NCI-H1436 (cell line): ENCODE measurements around the gene EHBP1.
A peak's percentile ranks its signal among the peaks of the same experiment; 100 is the strongest.
"Not testable (repeated sequence)": the region's sequence is repeated elsewhere in the genome, so short reads cannot be mapped to it uniquely, and the experiment has no call there.

ENCODE experiments used
- DNase-seq: peaks from one replicate; lab custom pipeline; 2025; lab: John Stamatoyannopoulos, UW

EHBP1 gene

GRCh38 chr2:63073994-63074393 lies 368.5 kb downstream of the EHBP1 start:
- DNase-seq = no peak

- DNase-seq = not testable (repeated sequence)
These were observed 368.9 kb downstream of the EHBP1 start for GRCh38 chr2:63074399-63074798.

- DNase-seq = peak; percentile 11
These were observed 373.5 kb downstream of the EHBP1 start for GRCh38 chr2:63078852-63079606.

- no peak for DNase-seq
These were observed 375.9 kb downstream of the EHBP1 start for GRCh38 chr2:63081404-63081803.

- no peak for DNase-seq
These were observed 381.2 kb downstream of the EHBP1 start for GRCh38 chr2:63086687-63087086.

- DNase-seq = no peak
These were observed 386.9 kb downstream of the EHBP1 start for GRCh38 chr2:63092401-63092800.

GRCh38 chr2:63092857-63093256 lies 387.3 kb downstream of the EHBP1 start:
- no peak for DNase-seq

- DNase-seq = no peak
These were observed 388.0 kb downstream of the EHBP1 start for GRCh38 chr2:63093502-63093901.
